WTC11 (cell line): ENCODE results near the gene ZMAT2. TPM values are rescaled to one million over a fixed set of nuclear protein-coding genes. Genes with fewer than 3 reads are reported as not detected.

Experiments used
- ATAC-seq: fragments of 200-7000 bp; cut with Tn5 transposase; 2 replicates; pipeline ENCODE4 v1.10.0; 2021; ENCODE audit warnings: mild to moderate bottlenecking, moderate library complexity
- CTCF ChIA-PET: fragments of 300-600 bp; sonication (Branson Sonifier 250); formaldehyde crosslinking; loops from one replicate; lab custom pipeline; 2021; ENCODE audit warnings: antibody characterized with exemption; lab: Charles Lee
- POLR2A ChIA-PET: fragments of 350-600 bp; sonication (Branson Sonifier 250); formaldehyde crosslinking; loops from one replicate; lab custom pipeline; 2021; ENCODE audit warnings: antibody characterized with exemption; lab: Charles Lee
- DNase-seq: peaks from one replicate; pipeline ENCODE4 v3.0.0; 2021; ENCODE audit warnings: low spot score
- H3K27ac Mint-ChIP-seq: 2 replicates; pipeline ENCODE4 v1.8.0; 2021; ENCODE audit warnings: mixed read lengths
- H3K27me3 Mint-ChIP-seq: 2 replicates; pipeline ENCODE4 v1.8.0; 2021; ENCODE audit warnings: low read depth, mild to moderate bottlenecking, moderate library complexity, mixed read lengths
- H3K36me3 Mint-ChIP-seq: 2 replicates; pipeline ENCODE4 v1.8.0; 2021; ENCODE audit warnings: mixed read lengths
- H3K4me1 Mint-ChIP-seq: 2 replicates; pipeline ENCODE4 v1.8.0; 2022; ENCODE audit warnings: mixed read lengths
- H3K4me3 Mint-ChIP-seq: 2 replicates; pipeline ENCODE4 v1.8.0; 2021; ENCODE audit warnings: mild to moderate bottlenecking, moderate library complexity, mixed read lengths
- H3K9me3 Mint-ChIP-seq: 2 replicates; pipeline ENCODE4 v1.8.0; 2021; ENCODE audit warnings: mixed read lengths
- CREB1 ChIP-seq: sonication (generic); formaldehyde crosslinking; IDR thresholded peaks from 2 replicates; pipeline ENCODE4 v1.8.0; 2023; ENCODE audit warnings: mild to moderate bottlenecking, missing genetic modification reagents
- CTCF ChIP-seq: fragments of 200-600 bp; IDR thresholded peaks from 2 replicates; pipeline ENCODE4 v1.8.0; 2022; ENCODE audit warnings: antibody characterized with exemption
- ELF4 ChIP-seq: sonication (generic); formaldehyde crosslinking; IDR thresholded peaks from 2 replicates; pipeline ENCODE4 v1.8.1; 2022; ENCODE audit warnings: low read depth, mild to moderate bottlenecking, moderate library complexity, missing genetic modification reagents
- GABPB1 ChIP-seq: sonication (generic); formaldehyde crosslinking; IDR thresholded peaks from 2 replicates; pipeline ENCODE4 v1.8.1; 2023; ENCODE audit warnings: mild to moderate bottlenecking, missing genetic modification reagents
- GTF2I ChIP-seq: fragments of 250-450 bp; sonication (Bioruptor Pico); conservative IDR thresholded peaks from 2 replicates; pipeline ENCODE4 v1.4.0; 2021; ENCODE audit warnings: mild to moderate bottlenecking
- JAZF1 ChIP-seq: fragments of 250-450 bp; sonication (Bioruptor Pico); IDR thresholded peaks from 2 replicates; pipeline ENCODE4 v1.9.0; 2021; ENCODE audit warnings: moderate library complexity, mild to moderate bottlenecking, inconsistent platforms
- KAT7 ChIP-seq: sonication (generic); formaldehyde crosslinking; IDR thresholded peaks from 2 replicates; pipeline ENCODE4 v1.8.1; 2023; ENCODE audit warnings: missing genetic modification reagents, mild to moderate bottlenecking, borderline replicate concordance
- MAX ChIP-seq: sonication (generic); formaldehyde crosslinking; IDR thresholded peaks from 2 replicates; pipeline ENCODE4 v1.8.0; 2022; ENCODE audit warnings: mild to moderate bottlenecking, missing genetic modification reagents
- MLX ChIP-seq: sonication (generic); formaldehyde crosslinking; IDR thresholded peaks from 2 replicates; pipeline ENCODE4 v1.8.1; 2023; ENCODE audit warnings: mild to moderate bottlenecking, missing genetic modification reagents, moderate library complexity
- NR3C1 ChIP-seq: sonication (generic); formaldehyde crosslinking; conservative IDR thresholded peaks from 2 replicates; pipeline ENCODE4 v1.8.1; 2023; ENCODE audit warnings: low read depth, mild to moderate bottlenecking, missing genetic modification reagents
- OVOL2 ChIP-seq: fragments of 250-450 bp; sonication (Bioruptor Pico); IDR thresholded peaks from 2 replicates; pipeline ENCODE4 v1.9.0; 2021; ENCODE audit warnings: mild to moderate bottlenecking, borderline replicate concordance
- PRRX2 ChIP-seq: fragments of 250-450 bp; sonication (Bioruptor Pico); IDR thresholded peaks from 2 replicates; pipeline ENCODE4 v1.8.0; 2021; ENCODE audit warnings: mild to moderate bottlenecking
- RORB ChIP-seq: fragments of 250-450 bp; sonication (Bioruptor Pico); IDR thresholded peaks from 2 replicates; pipeline ENCODE4 v1.9.0; 2021; ENCODE audit warnings: mild to moderate bottlenecking
- SMAD4 ChIP-seq: sonication (generic); formaldehyde crosslinking; IDR thresholded peaks from 2 replicates; pipeline ENCODE4 v1.8.0; 2022; ENCODE audit warnings: mild to moderate bottlenecking, missing genetic modification reagents
- TEAD1 ChIP-seq: sonication (generic); formaldehyde crosslinking; IDR thresholded peaks from 2 replicates; pipeline ENCODE4 v1.8.0; 2022; ENCODE audit warnings: mild to moderate bottlenecking, missing genetic modification reagents
- ZBTB43 ChIP-seq: sonication (generic); formaldehyde crosslinking; IDR thresholded peaks from 2 replicates; pipeline ENCODE4 v1.8.1; 2023; ENCODE audit warnings: mild to moderate bottlenecking, missing genetic modification reagents
- ZNF121 ChIP-seq: sonication (generic); formaldehyde crosslinking; IDR thresholded peaks from 2 replicates; pipeline ENCODE4 v1.8.0; 2023; ENCODE audit warnings: missing genetic modification reagents
- ZNF232 ChIP-seq: sonication (generic); formaldehyde crosslinking; IDR thresholded peaks from 2 replicates; pipeline ENCODE4 v1.8.0; 2022; ENCODE audit warnings: mild to moderate bottlenecking, missing genetic modification reagents
- ZNF263 ChIP-seq: sonication (generic); formaldehyde crosslinking; IDR thresholded peaks from 2 replicates; pipeline ENCODE4 v1.8.1; 2022; ENCODE audit warnings: low read depth, mild to moderate bottlenecking, moderate library complexity, missing genetic modification reagents
- ZNF416 ChIP-seq: fragments of 250-450 bp; sonication (Bioruptor Pico); IDR thresholded peaks from 2 replicates; pipeline ENCODE4 v1.9.0; 2021; ENCODE audit warnings: mild to moderate bottlenecking, inconsistent platforms
- total RNA-seq: library from RNA; stranded (reverse); gene quantifications from 3 replicates; pipeline ENCODE4 v1.2.3, GENCODE V29; 2021
- TF ChIP-seq, protein P1 (sequence below): sonication (generic); formaldehyde crosslinking; IDR thresholded peaks from 2 replicates; pipeline ENCODE4 v1.8.1; 2023; ENCODE audit warnings: mild to moderate bottlenecking, missing genetic modification reagents, borderline replicate concordance
- TF ChIP-seq, protein P2 (sequence below): fragments of 250-450 bp; sonication (Bioruptor Pico); IDR thresholded peaks from 2 replicates; pipeline ENCODE4 v2.1.2; 2022; ENCODE audit warnings: mild to moderate bottlenecking, moderate library complexity
- TF ChIP-seq, protein P3 (sequence below): sonication (generic); formaldehyde crosslinking; IDR thresholded peaks from 2 replicates; pipeline ENCODE4 v1.8.1; 2023; ENCODE audit warnings: mild to moderate bottlenecking, missing genetic modification reagents, moderate library complexity

The ZMAT2 gene
- total RNA-seq, 1 experiment from 2014 or later: 57.2 TPM

DNA sequence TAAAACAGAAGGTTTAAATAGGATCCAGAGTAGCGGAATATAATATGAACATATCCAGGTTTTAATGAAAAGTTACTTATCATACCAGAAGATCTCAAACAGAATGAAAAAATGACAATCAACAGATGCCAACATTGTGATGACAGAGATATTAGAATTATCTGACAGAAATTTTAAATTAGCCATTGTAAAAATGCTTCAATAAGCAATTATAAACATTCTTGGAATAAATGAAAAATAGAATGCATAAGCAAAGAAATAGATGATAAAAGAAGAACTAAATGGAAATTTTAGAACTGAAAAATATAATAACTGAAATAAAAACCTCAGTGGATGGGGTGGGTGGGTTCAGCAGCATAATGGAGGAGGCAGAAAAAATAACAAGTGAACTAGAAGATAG is 37.2 kb downstream of the ZMAT2 start (continued):
- TF ChIP-seq, protein P1, sequence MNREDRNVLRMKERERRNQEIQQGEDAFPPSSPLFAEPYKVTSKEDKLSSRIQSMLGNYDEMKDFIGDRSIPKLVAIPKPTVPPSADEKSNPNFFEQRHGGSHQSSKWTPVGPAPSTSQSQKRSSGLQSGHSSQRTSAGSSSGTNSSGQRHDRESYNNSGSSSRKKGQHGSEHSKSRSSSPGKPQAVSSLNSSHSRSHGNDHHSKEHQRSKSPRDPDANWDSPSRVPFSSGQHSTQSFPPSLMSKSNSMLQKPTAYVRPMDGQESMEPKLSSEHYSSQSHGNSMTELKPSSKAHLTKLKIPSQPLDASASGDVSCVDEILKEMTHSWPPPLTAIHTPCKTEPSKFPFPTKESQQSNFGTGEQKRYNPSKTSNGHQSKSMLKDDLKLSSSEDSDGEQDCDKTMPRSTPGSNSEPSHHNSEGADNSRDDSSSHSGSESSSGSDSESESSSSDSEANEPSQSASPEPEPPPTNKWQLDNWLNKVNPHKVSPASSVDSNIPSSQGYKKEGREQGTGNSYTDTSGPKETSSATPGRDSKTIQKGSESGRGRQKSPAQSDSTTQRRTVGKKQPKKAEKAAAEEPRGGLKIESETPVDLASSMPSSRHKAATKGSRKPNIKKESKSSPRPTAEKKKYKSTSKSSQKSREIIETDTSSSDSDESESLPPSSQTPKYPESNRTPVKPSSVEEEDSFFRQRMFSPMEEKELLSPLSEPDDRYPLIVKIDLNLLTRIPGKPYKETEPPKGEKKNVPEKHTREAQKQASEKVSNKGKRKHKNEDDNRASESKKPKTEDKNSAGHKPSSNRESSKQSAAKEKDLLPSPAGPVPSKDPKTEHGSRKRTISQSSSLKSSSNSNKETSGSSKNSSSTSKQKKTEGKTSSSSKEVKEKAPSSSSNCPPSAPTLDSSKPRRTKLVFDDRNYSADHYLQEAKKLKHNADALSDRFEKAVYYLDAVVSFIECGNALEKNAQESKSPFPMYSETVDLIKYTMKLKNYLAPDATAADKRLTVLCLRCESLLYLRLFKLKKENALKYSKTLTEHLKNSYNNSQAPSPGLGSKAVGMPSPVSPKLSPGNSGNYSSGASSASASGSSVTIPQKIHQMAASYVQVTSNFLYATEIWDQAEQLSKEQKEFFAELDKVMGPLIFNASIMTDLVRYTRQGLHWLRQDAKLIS (CRISPR knock-in tag): no peak
- TF ChIP-seq PRRX2 (CRISPR knock-in tag): no peak
- TF ChIP-seq ZNF121: no peak
- TF ChIP-seq ZNF232 (CRISPR knock-in tag): no peak
- TF ChIP-seq, protein P2, sequence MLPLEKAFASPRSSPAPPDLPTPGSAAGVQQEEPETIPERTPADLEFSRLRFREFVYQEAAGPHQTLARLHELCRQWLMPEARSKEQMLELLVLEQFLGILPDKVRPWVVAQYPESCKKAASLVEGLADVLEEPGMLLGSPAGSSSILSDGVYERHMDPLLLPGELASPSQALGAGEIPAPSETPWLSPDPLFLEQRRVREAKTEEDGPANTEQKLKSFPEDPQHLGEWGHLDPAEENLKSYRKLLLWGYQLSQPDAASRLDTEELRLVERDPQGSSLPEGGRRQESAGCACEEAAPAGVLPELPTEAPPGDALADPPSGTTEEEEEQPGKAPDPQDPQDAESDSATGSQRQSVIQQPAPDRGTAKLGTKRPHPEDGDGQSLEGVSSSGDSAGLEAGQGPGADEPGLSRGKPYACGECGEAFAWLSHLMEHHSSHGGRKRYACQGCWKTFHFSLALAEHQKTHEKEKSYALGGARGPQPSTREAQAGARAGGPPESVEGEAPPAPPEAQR (CRISPR knock-in tag): no peak
- no peak for TF ChIP-seq RORB (CRISPR knock-in tag)
- TF ChIP-seq GTF2I (CRISPR knock-in tag): no peak
- no peak for TF ChIP-seq KAT7 (CRISPR knock-in tag)
- TF ChIP-seq ZNF416: no peak
- TF ChIP-seq MAX: no peak

- TF ChIP-seq SMAD4 (CRISPR knock-in tag) (no peak), OVOL2 (CRISPR knock-in tag) (no peak), TEAD1 (CRISPR knock-in tag) (no peak), JAZF1 (CRISPR knock-in tag) (no peak), GABPB1 (CRISPR knock-in tag) (no peak), ELF4 (CRISPR knock-in tag) (no peak), CTCF (no peak), ZNF263 (CRISPR knock-in tag) (no peak), MLX (no peak), NR3C1 (CRISPR knock-in tag) (no peak), CREB1 (no peak), ZBTB43 (CRISPR knock-in tag) (no peak)
- TF ChIP-seq, protein P3, sequence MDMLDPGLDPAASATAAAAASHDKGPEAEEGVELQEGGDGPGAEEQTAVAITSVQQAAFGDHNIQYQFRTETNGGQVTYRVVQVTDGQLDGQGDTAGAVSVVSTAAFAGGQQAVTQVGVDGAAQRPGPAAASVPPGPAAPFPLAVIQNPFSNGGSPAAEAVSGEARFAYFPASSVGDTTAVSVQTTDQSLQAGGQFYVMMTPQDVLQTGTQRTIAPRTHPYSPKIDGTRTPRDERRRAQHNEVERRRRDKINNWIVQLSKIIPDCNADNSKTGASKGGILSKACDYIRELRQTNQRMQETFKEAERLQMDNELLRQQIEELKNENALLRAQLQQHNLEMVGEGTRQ (CRISPR knock-in tag): no peak
- peaks cover 5% of the 10 kb centered on the region for H3K27me3 Mint-ChIP-seq
- H3K9me3 Mint-ChIP-seq: peaks cover 26% of the 10 kb centered on the region
- DNase-seq (no peak), ATAC-seq (no peak)
- no peaks in the 10 kb centered on the region for H3K4me1 Mint-ChIP-seq
- H3K36me3 Mint-ChIP-seq: peaks cover under 1% of the 10 kb centered on the region; the same call in 1 of the 2 replicates
- H3K27ac Mint-ChIP-seq: no peak overlapping the region
- no peak overlapping the region for H3K4me3 Mint-ChIP-seq
- ChIA-PET POLR2A (no interaction called here), CTCF (interaction anchor here (1.1 to 2.7 kb wide), 2 partner anchors 22 to 44 kb away, joined by 3 to 11 read pairs; partner anchors contain the start of gene PCDHA1)
These were observed 41.7 kb downstream of the ZMAT2 start for GRCh38 chr5:140741967-140742366.
